HepG2 (cell line): ENCODE results near the gene YBX2. TPM values are rescaled to one million over a fixed set of nuclear protein-coding genes. Genes with fewer than 3 reads are reported as not detected.

Experiments
- ATAC-seq: fragments of 200-7000 bp; cut with Tn5 transposase; 3 replicates; pipeline ENCODE4 v1.9.1; 2020; ENCODE audit warnings: mild to moderate bottlenecking, moderate library complexity
- BruUV-seq: library from RNA; stranded (reverse); fragments of 400-500 nt; replicated peaks from 2 replicates; lab custom pipeline; 2021; lab: Mats Ljungman, UMichigan
- CTCF ChIA-PET: fragments of 300-600 bp; formaldehyde crosslinking; extraction: SDS; loops from one replicate; lab custom pipeline; 2021; ENCODE audit warnings: low total read pairs, inconsistent platforms, low intra/inter-chr PET ratio; lab: Yijun Ruan, JAX
- POLR2A ChIA-PET: fragments of 350-600 bp; sonication (Branson Sonifier 250); formaldehyde crosslinking; loops from one replicate; lab custom pipeline; 2020; ENCODE audit warnings: antibody characterized with exemption, inconsistent platforms; lab: Yijun Ruan, JAX
- DNase-seq: peaks from one replicate; pipeline ENCODE4 v3.0.0-alpha.2; 2015; ENCODE audit warnings: low spot score
- FAIRE-seq: peaks from 3 replicates; lab custom pipeline; 2011; peaks lifted over from hg19 to GRCh38; lab: Jason Lieb, UNC
- H2AFZ ChIP-seq: one replicate; pipeline ENCODE4 v1.6.1; 2011; ENCODE audit warnings: low read length, inconsistent platforms
- H3K27ac ChIP-seq: fragments of 300-600 bp; 3 replicates; pipeline ENCODE4 v1.8.0; 2011; ENCODE audit warnings: mixed run types, mild to moderate bottlenecking, mixed read lengths, low read length, inconsistent platforms; ENCODE audit not compliant: insufficient read depth; ENCODE audit errors: extremely low read length
- H3K27me3 ChIP-seq, 2 experiments: fragments of 200-600 bp in 1 of 2; 2 replicates in 1 of 2; 3 replicates in 1 of 2; pipeline versions ENCODE4 v1.6.0 to v1.8.0; 2011; ENCODE audit warnings: low read length in 2 of 2, mild to moderate bottlenecking in 2 of 2, moderate library complexity in 2 of 2, inconsistent platforms in 1 of 2; ENCODE audit not compliant: insufficient read depth in 2 of 2, control insufficient read depth in 1 of 2
- H3K36me3 ChIP-seq, 2 experiments: fragments of 200-600 bp in 1 of 2; replicated peaks in 1 of 2; 2 replicates in 1 of 2; 3 replicates in 1 of 2; pipeline versions ENCODE4 v1.5.1 to v1.8.0; 2011; ENCODE audit warnings: low read length in 2 of 2, inconsistent platforms in 1 of 2; ENCODE audit not compliant: insufficient read depth in 2 of 2, control insufficient read depth in 1 of 2
- H3K4me1 ChIP-seq: 2 replicates; pipeline ENCODE4 v1.5.1; 2012; ENCODE audit warnings: low read length, inconsistent platforms; ENCODE audit not compliant: insufficient read depth
- H3K4me2 ChIP-seq: 2 replicates; pipeline ENCODE4 v1.6.0; 2011; ENCODE audit warnings: low read depth, low read length, inconsistent platforms
- H3K4me3 ChIP-seq, 3 experiments: fragments of 200-600 bp in 1 of 3; sonication (generic), shearing (Covaris generic) in 1 of 3; replicated peaks in 1 of 3; 2 replicates each; pipeline ENCODE4 v1.5.1; 2011 to 2016; ENCODE audit warnings: low read length in 3 of 3, inconsistent platforms in 2 of 3, low read depth in 2 of 3, mild to moderate bottlenecking in 2 of 3, control low read depth in 1 of 3, mixed read lengths in 1 of 3; ENCODE audit not compliant: insufficient read depth in 1 of 3
- H3K79me2 ChIP-seq: one replicate; pipeline ENCODE4 v1.6.1; 2011; ENCODE audit warnings: low read length, inconsistent platforms; ENCODE audit not compliant: insufficient read depth
- H3K9ac ChIP-seq: 2 replicates; pipeline ENCODE4 v1.6.0; 2011; ENCODE audit warnings: mild to moderate bottlenecking, low read depth, low read length, inconsistent platforms; ENCODE audit not compliant: insufficient read depth
- H3K9me3 ChIP-seq: 2 replicates; pipeline ENCODE4 v1.5.1; 2012; ENCODE audit warnings: mild to moderate bottlenecking, low read length
- H4K20me1 ChIP-seq: 2 replicates; pipeline ENCODE4 v1.6.0; 2011; ENCODE audit warnings: inconsistent platforms, mild to moderate bottlenecking, low read length, moderate library complexity; ENCODE audit not compliant: insufficient read depth
- FOXO1 ChIP-seq: sonication (generic); formaldehyde crosslinking; IDR thresholded peaks from 2 replicates; pipeline ENCODE4 v1.4.0; 2020; ENCODE audit warnings: missing genetic modification reagents
- KLF16 ChIP-seq, 2 experiments: sonication (generic) in 1 of 2; formaldehyde crosslinking in 1 of 2; IDR thresholded peaks; 2 replicates each; pipeline versions ENCODE4 v1.6.1 to v1.8.0; 2016 to 2023; ENCODE audit warnings: missing genetic modification reagents in 2 of 2, missing compliant biosample characterization in 1 of 2
- NFIB ChIP-seq: sonication (generic); formaldehyde crosslinking; IDR thresholded peaks from 2 replicates; pipeline ENCODE4 v1.9.0; 2021; ENCODE audit warnings: missing genetic modification reagents, mild to moderate bottlenecking, borderline replicate concordance
- PHB2 ChIP-seq: fragments of 450-650 bp; IDR thresholded peaks from 2 replicates; pipeline ENCODE4 v1.6.1; 2018; ENCODE audit not compliant: partially characterized antibody
- PHF21A ChIP-seq: sonication (generic); formaldehyde crosslinking; IDR thresholded peaks from 2 replicates; pipeline ENCODE4 v1.5.0; 2020; ENCODE audit warnings: mild to moderate bottlenecking, missing genetic modification reagents
- PPARG ChIP-seq: conservative IDR thresholded peaks from 2 replicates; pipeline ENCODE4 v1.6.1; 2016; ENCODE audit warnings: missing biosample characterization, missing genetic modification reagents
- SATB2 ChIP-seq: sonication (generic); formaldehyde crosslinking; IDR thresholded peaks from 2 replicates; pipeline ENCODE4 v1.5.0; 2020; ENCODE audit warnings: missing genetic modification reagents
- U2AF2 ChIP-seq: fragments of 200-400 bp; formaldehyde crosslinking; IDR thresholded peaks from 2 replicates; pipeline ENCODE4 v1.6.1; 2017; ENCODE audit warnings: low read depth, mild to moderate bottlenecking, low read length
- ZFX ChIP-seq: sonication (generic); formaldehyde crosslinking; IDR thresholded peaks from 2 replicates; pipeline ENCODE4 v1.4.0; 2020; ENCODE audit warnings: mild to moderate bottlenecking, low read depth, missing genetic modification reagents, moderate library complexity
- ZNF263 ChIP-seq: sonication (generic); formaldehyde crosslinking; IDR thresholded peaks from 2 replicates; pipeline ENCODE4 v1.4.0; 2020; ENCODE audit warnings: missing genetic modification reagents
- ZNF619 ChIP-seq: sonication (generic); formaldehyde crosslinking; IDR thresholded peaks from 2 replicates; pipeline ENCODE4 v1.4.0; 2020; ENCODE audit warnings: mild to moderate bottlenecking, missing genetic modification reagents
- ZNF629 ChIP-seq: sonication (generic); formaldehyde crosslinking; conservative IDR thresholded peaks from 2 replicates; pipeline ENCODE4 v1.5.0; 2020; ENCODE audit warnings: missing genetic modification reagents
- ZNF747 ChIP-seq: sonication (generic); formaldehyde crosslinking; IDR thresholded peaks from 2 replicates; pipeline ENCODE4 v1.8.1; 2023; ENCODE audit warnings: missing genetic modification reagents, mild to moderate bottlenecking, borderline replicate concordance
- WGBS: methylation state at CpG from one replicate; pipeline ENCODE4 v1.1.6; 2017; ENCODE audit warnings: low lambda C conversion rate; 5-methylcytosine and 5-hydroxymethylcytosine counted together
- in situ Hi-C: cut with HindIII; loops from 2 replicates; pipeline ENCODE4 v1.10.0; 2017; ENCODE audit warnings: low pct_unique_long_range_greater_than_20kb; ENCODE audit not compliant: extremely low pct_ligation_motif_present
- intact Hi-C: fragments of 100-400 bp; cut with micrococcal nuclease; formaldehyde crosslinking; loops from one replicate; pipeline ENCODE4 v1.10.0; 2022; ENCODE audit not compliant: unreplicated experiment
- polyA plus RNA-seq, 8 experiments: library from polyadenylated mRNA; depleted of rRNA in 3 of 8; stranded (reverse) in 7 of 8; unstranded in 1 of 8; fragments of >200 nt; fragmentation: Illumina TruSeq in 4 of 8; extraction: Trizol in 4 of 8; gene quantifications; 2 replicates each; pipeline versions ENCODE4 v1.2.1 to v1.2.3, GENCODE V29; 2011 to 2016; ENCODE audit warnings: low read depth in 4 of 8, missing spikeins in 1 of 8, mixed read lengths in 1 of 8; ENCODE audit not compliant: insufficient read depth in 1 of 8
- total RNA-seq, 5 experiments: library from RNA; depleted of rRNA; stranded (reverse); fragments of >200 nt; fragmentation: Illumina TruSeq; extraction: Trizol; gene quantifications; 2 replicates each; pipeline ENCODE4 v1.2.3, GENCODE V29; 2016; ENCODE audit warnings: low read depth in 1 of 5
- TF ChIP-seq, protein P1 (sequence below), 2 experiments: fragments of 450-650 bp in 1 of 2; sonication (generic) in 1 of 2; formaldehyde crosslinking; IDR thresholded peaks; 2 replicates each; pipeline versions ENCODE4 v1.5.0 to v1.8.0; 2020 to 2022; ENCODE audit warnings: mild to moderate bottlenecking in 1 of 2, missing genetic modification reagents in 1 of 2
- TF ChIP-seq, protein P2 (sequence below): sonication (generic); formaldehyde crosslinking; IDR thresholded peaks from 2 replicates; pipeline ENCODE4 v1.5.0; 2020; ENCODE audit warnings: mild to moderate bottlenecking, missing genetic modification reagents
- TF ChIP-seq, protein P3 (sequence below): IDR thresholded peaks from 2 replicates; pipeline ENCODE4 v1.6.1; 2016
- TF ChIP-seq, protein P4 (sequence below): sonication (generic); formaldehyde crosslinking; IDR thresholded peaks from 2 replicates; pipeline ENCODE4 v1.9.0; 2021; ENCODE audit warnings: missing genetic modification reagents, borderline replicate concordance

Gene YBX2
- total and polyA plus RNA-seq, 2 of the 13 experiments (the other 11 are each of a cell fraction or from before 2014, with no cell fraction given) = 0.12 to 0.22 TPM

DNA sequence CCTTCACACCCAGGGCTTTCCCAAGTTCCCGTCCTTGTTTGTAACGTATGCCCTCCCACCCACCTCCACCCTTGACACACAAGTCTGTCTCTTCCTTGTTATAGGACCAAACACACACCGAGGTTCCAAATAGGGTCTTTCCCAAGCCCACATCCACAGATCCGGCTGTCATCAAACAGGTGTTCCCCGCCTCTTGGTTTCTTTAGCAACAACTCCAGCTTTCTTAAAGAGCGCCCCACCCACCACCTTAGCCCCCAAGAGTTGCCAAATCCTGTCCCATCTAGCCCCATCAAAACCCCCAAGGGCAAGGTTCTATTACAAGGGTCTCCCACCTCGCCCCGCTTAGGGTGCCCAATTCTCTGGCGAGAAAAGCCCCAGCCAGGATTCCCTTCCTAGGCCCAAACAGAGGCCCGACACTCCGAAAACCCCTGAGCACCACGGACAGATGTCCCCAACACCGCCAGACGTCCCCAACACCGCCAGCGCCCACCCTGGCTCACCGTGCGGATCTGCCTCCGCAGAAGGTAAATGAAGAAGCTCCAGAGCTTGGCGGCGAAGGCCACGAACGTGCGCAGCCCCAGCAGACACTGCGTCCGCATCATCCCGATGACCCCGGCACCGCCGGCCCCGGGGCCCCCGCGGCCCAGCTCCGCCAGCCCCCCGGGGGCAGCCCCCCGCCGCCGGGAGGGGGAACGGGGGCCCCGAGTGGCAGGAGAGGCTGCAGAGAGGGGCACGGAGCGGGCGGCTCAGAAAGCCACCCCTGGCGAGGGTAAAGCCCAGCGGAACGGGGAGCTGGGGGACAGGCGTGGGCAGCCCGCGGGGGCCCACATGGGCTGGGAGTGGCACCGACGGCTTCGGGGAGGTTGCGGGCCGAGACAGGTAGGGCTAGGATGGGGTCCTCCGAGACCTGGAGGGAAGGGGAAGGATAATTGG is 43.5 kb downstream of the YBX2 start:
- Histone ChIP-seq H2AFZ (no peak overlapping the region), H3K9me3 (no peaks in the 10 kb centered on the region), H3K4me1 (peaks cover 38% of the 10 kb centered on the region), H3K27me3 (peaks cover 0 to 2% of the 10 kb centered on the region in 2 experiments; a peak in 1 of 5 replicates), H4K20me1 (no peaks in the 10 kb centered on the region), H3K36me3 (peaks cover 11 to 24% of the 10 kb centered on the region in 2 experiments; a peak in 4 of 5 replicates), H3K9ac (peak overlapping the region; percentile 96), H3K79me2 (peaks cover 56% of the 10 kb centered on the region), H3K4me3 (peak overlapping the region; percentile 95 to 99 (median 96)), H3K4me2 (peak overlapping the region; percentile 90), H3K27ac (peak overlapping the region; percentile 99)
- CTCF ChIA-PET = interaction anchor here (1.5 kb wide), 1 partner anchor 30 kb away, joined by 5 read pairs; the partner anchor contains the start of gene SLC2A4
- no TSS peak for BruUV-seq
- DNase-seq (no peak), ATAC-seq (peak; percentile 39), FAIRE-seq (no peak)
- POLR2A ChIA-PET = interaction anchor here (0.7 to 2.6 kb wide), 11 partner anchors 9 to 79 kb away, joined by 3 to 34 read pairs (median 10); partner anchors contain the start of genes ACADVL, ASGR1, DLG4 and DVL2
- in situ Hi-C loops (no loop called here), intact Hi-C loops (no loop called here)
- 2% methylated on average over 28 of the region's 55 CpGs for WGBS
- no peak for TF ChIP-seq ZNF619 (CRISPR knock-in tag)
- no peak for TF ChIP-seq NFIB (CRISPR knock-in tag)
- TF ChIP-seq PHB2 = no peak
- TF ChIP-seq, protein P1, sequence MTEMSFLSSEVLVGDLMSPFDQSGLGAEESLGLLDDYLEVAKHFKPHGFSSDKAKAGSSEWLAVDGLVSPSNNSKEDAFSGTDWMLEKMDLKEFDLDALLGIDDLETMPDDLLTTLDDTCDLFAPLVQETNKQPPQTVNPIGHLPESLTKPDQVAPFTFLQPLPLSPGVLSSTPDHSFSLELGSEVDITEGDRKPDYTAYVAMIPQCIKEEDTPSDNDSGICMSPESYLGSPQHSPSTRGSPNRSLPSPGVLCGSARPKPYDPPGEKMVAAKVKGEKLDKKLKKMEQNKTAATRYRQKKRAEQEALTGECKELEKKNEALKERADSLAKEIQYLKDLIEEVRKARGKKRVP (CRISPR knock-in tag; IDR thresholded peaks at IDR 0.05) = no peak
- no peak for TF ChIP-seq U2AF2
- TF ChIP-seq PHF21A (CRISPR knock-in tag) = no peak
- TF ChIP-seq, protein P2, sequence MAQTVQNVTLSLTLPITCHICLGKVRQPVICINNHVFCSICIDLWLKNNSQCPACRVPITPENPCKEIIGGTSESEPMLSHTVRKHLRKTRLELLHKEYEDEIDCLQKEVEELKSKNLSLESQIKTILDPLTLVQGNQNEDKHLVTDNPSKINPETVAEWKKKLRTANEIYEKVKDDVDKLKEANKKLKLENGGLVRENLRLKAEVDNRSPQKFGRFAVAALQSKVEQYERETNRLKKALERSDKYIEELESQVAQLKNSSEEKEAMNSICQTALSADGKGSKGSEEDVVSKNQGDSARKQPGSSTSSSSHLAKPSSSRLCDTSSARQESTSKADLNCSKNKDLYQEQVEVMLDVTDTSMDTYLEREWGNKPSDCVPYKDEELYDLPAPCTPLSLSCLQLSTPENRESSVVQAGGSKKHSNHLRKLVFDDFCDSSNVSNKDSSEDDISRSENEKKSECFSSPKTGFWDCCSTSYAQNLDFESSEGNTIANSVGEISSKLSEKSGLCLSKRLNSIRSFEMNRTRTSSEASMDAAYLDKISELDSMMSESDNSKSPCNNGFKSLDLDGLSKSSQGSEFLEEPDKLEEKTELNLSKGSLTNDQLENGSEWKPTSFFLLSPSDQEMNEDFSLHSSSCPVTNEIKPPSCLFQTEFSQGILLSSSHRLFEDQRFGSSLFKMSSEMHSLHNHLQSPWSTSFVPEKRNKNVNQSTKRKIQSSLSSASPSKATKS (CRISPR knock-in tag) = no peak
- no peak for TF ChIP-seq ZNF629
- no peak for TF ChIP-seq ZNF747 (CRISPR knock-in tag)
- TF ChIP-seq FOXO1 = no peak
- TF ChIP-seq, protein P3, sequence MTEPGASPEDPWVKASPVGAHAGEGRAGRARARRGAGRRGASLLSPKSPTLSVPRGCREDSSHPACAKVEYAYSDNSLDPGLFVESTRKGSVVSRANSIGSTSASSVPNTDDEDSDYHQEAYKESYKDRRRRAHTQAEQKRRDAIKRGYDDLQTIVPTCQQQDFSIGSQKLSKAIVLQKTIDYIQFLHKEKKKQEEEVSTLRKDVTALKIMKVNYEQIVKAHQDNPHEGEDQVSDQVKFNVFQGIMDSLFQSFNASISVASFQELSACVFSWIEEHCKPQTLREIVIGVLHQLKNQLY (CRISPR knock-in tag) = no peak
- peak; percentile 37; the same call in 1 of the 2 replicates for TF ChIP-seq ZFX (CRISPR knock-in tag)
- TF ChIP-seq KLF16 (CRISPR knock-in tag; IDR thresholded peaks at IDR 0.05) = no peak
- no peak for TF ChIP-seq PPARG
- TF ChIP-seq, protein P4, sequence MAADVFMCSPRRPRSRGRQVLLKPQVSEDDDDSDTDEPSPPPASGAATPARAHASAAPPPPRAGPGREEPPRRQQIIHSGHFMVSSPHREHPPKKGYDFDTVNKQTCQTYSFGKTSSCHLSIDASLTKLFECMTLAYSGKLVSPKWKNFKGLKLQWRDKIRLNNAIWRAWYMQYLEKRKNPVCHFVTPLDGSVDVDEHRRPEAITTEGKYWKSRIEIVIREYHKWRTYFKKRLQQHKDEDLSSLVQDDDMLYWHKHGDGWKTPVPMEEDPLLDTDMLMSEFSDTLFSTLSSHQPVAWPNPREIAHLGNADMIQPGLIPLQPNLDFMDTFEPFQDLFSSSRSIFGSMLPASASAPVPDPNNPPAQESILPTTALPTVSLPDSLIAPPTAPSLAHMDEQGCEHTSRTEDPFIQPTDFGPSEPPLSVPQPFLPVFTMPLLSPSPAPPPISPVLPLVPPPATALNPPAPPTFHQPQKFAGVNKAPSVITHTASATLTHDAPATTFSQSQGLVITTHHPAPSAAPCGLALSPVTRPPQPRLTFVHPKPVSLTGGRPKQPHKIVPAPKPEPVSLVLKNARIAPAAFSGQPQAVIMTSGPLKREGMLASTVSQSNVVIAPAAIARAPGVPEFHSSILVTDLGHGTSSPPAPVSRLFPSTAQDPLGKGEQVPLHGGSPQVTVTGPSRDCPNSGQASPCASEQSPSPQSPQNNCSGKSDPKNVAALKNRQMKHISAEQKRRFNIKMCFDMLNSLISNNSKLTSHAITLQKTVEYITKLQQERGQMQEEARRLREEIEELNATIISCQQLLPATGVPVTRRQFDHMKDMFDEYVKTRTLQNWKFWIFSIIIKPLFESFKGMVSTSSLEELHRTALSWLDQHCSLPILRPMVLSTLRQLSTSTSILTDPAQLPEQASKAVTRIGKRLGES = no peak
- no peak for TF ChIP-seq ZNF263
- 0 out of 2 replicates have a peak, but pooled peaks have one; percentile 41 for TF ChIP-seq SATB2 (CRISPR knock-in tag)
